H9 (cell line): ENCODE results near the gene NID1. TPM values are rescaled to one million over a fixed set of nuclear protein-coding genes. Genes with fewer than 3 reads are reported as not detected.

ENCODE experiments used
- DNase-seq: peaks from one replicate; pipeline ENCODE4 v3.0.0-alpha.2; 2017
- H2AFZ ChIP-seq: one replicate; pipeline ENCODE4 v1.6.1; 2013; ENCODE audit warnings: mild to moderate bottlenecking, low read length, control low read depth, moderate library complexity
- H2AK5ac ChIP-seq: 2 replicates; pipeline ENCODE4 v1.6.1; 2013; ENCODE audit warnings: low read length, control low read depth, mixed read lengths; ENCODE audit not compliant: insufficient read length
- H2BK120ac ChIP-seq: one replicate; pipeline ENCODE4 v1.6.1; 2013; ENCODE audit warnings: low read depth, mild to moderate bottlenecking, low read length, control low read depth, inconsistent platforms; ENCODE audit not compliant: poor library complexity, severe bottlenecking
- H2BK12ac ChIP-seq: 2 replicates; pipeline ENCODE4 v1.6.1; 2013; ENCODE audit warnings: low read length, control low read depth, mixed read lengths, low read depth; ENCODE audit not compliant: insufficient read length
- H2BK15ac ChIP-seq: 2 replicates; pipeline ENCODE4 v1.6.1; 2013; ENCODE audit warnings: low read depth, low read length, control low read depth
- H2BK20ac ChIP-seq: one replicate; pipeline ENCODE4 v1.6.1; 2013; ENCODE audit warnings: low read depth, mild to moderate bottlenecking, low read length, control low read depth, inconsistent platforms; ENCODE audit not compliant: poor library complexity, severe bottlenecking
- H2BK5ac ChIP-seq: 2 replicates; pipeline ENCODE4 v1.6.1; 2013; ENCODE audit warnings: low read length, control low read depth, mixed read lengths; ENCODE audit not compliant: insufficient read length
- H3K14ac ChIP-seq: 2 replicates; pipeline ENCODE4 v1.6.1; 2013; ENCODE audit warnings: low read length, control low read depth; ENCODE audit not compliant: insufficient read depth
- H3K18ac ChIP-seq: 2 replicates; pipeline ENCODE4 v1.6.1; 2013; ENCODE audit warnings: low read depth, mild to moderate bottlenecking, mixed read lengths, low read length, control low read depth; ENCODE audit not compliant: insufficient read length
- H3K23ac ChIP-seq: 2 replicates; pipeline ENCODE4 v1.6.1; 2013; ENCODE audit warnings: low read length, control low read depth, mixed read lengths, low read depth; ENCODE audit not compliant: insufficient read length
- H3K23me2 ChIP-seq: 2 replicates; pipeline ENCODE4 v1.6.1; 2013; ENCODE audit warnings: low read depth, mild to moderate bottlenecking, mixed read lengths, low read length, control low read depth; ENCODE audit not compliant: insufficient read length, poor library complexity, severe bottlenecking
- H3K27ac ChIP-seq: 2 replicates; pipeline ENCODE4 v1.5.1; 2013; ENCODE audit warnings: low read length, control low read depth, mixed read lengths, low read depth; ENCODE audit not compliant: insufficient read length
- H3K27me3 ChIP-seq: 2 replicates; pipeline ENCODE4 v1.6.1; 2013; ENCODE audit warnings: low read length, control low read depth, inconsistent platforms; ENCODE audit not compliant: insufficient read depth
- H3K4ac ChIP-seq: 2 replicates; pipeline ENCODE4 v1.6.1; 2013; ENCODE audit warnings: low read depth, mild to moderate bottlenecking, control low read depth, inconsistent platforms, low read length, moderate library complexity
- H3K4me1 ChIP-seq: 2 replicates; pipeline ENCODE4 v1.6.1; 2013; ENCODE audit warnings: low read length, control low read depth, inconsistent platforms; ENCODE audit not compliant: insufficient read depth
- H3K4me2 ChIP-seq: 2 replicates; pipeline ENCODE4 v1.6.1; 2013; ENCODE audit warnings: low read length, control low read depth, mixed read lengths; ENCODE audit not compliant: insufficient read length, insufficient read depth
- H3K56ac ChIP-seq: 2 replicates; pipeline ENCODE4 v1.6.1; 2013; ENCODE audit warnings: low read depth, mild to moderate bottlenecking, mixed read lengths, low read length, control low read depth; ENCODE audit not compliant: insufficient read length
- H3K79me1 ChIP-seq: 2 replicates; pipeline ENCODE4 v1.6.1; 2013; ENCODE audit warnings: low read depth, mild to moderate bottlenecking, moderate library complexity, low read length, control low read depth, inconsistent platforms; ENCODE audit not compliant: insufficient read depth, poor library complexity, severe bottlenecking
- H3K79me2 ChIP-seq: 2 replicates; pipeline ENCODE4 v1.6.1; 2013; ENCODE audit warnings: low read length, control low read depth, inconsistent platforms; ENCODE audit not compliant: insufficient read depth
- H3K9ac ChIP-seq: 2 replicates; pipeline ENCODE4 v1.6.1; 2013; ENCODE audit warnings: low read length, control low read depth, mixed read lengths; ENCODE audit not compliant: insufficient read length; ENCODE audit errors: extremely low read depth
- H3K9me3 ChIP-seq: one replicate; pipeline ENCODE4 v1.6.1; 2013; ENCODE audit warnings: low read depth, low read length, inconsistent platforms; ENCODE audit not compliant: control insufficient read depth
- H3T11ph ChIP-seq: one replicate; pipeline ENCODE4 v1.6.1; 2013; ENCODE audit warnings: mild to moderate bottlenecking, low read length, control low read depth, inconsistent platforms
- H4K20me1 ChIP-seq: one replicate; pipeline ENCODE4 v1.6.1; 2013; ENCODE audit not compliant: control insufficient read depth, insufficient read length, insufficient read depth
- H4K5ac ChIP-seq: 2 replicates; pipeline ENCODE4 v1.6.1; 2013; ENCODE audit warnings: low read depth, mild to moderate bottlenecking, mixed read lengths, low read length, control low read depth; ENCODE audit not compliant: insufficient read length
- H4K8ac ChIP-seq: replicated peaks from 2 replicates; pipeline ENCODE4 v1.6.1; 2013; ENCODE audit warnings: low read length, control low read depth, mixed read lengths, low read depth; ENCODE audit not compliant: insufficient read length
- H4K91ac ChIP-seq: 2 replicates; pipeline ENCODE4 v1.6.1; 2013; ENCODE audit warnings: low read depth, mild to moderate bottlenecking, moderate library complexity, mixed read lengths, low read length, control low read depth; ENCODE audit not compliant: insufficient read length
- H3K27ac Mint-ChIP-seq, 3 experiments: 2 replicates in 2 of 3; 3 replicates in 1 of 3; pipeline ENCODE4 v1.8.0; 2020 to 2021; ENCODE audit warnings: mixed read lengths in 3 of 3, mild to moderate bottlenecking in 1 of 3, moderate library complexity in 1 of 3
- H3K27me3 Mint-ChIP-seq: 2 replicates; pipeline ENCODE4 v1.8.0; 2021; ENCODE audit warnings: low read depth, mild to moderate bottlenecking, moderate library complexity, mixed read lengths
- H3K36me3 Mint-ChIP-seq, 3 experiments: 2 replicates in 2 of 3; 3 replicates in 1 of 3; pipeline ENCODE4 v1.8.0; 2020 to 2021; ENCODE audit warnings: low read depth in 3 of 3, mixed read lengths in 3 of 3; ENCODE audit not compliant: insufficient read depth in 1 of 3
- H3K4me1 Mint-ChIP-seq, 2 experiments: 2 replicates each; pipeline ENCODE4 v1.8.0; 2020; ENCODE audit warnings: mixed read lengths in 2 of 2
- H3K4me3 Mint-ChIP-seq, 2 experiments: 2 replicates in 1 of 2; 3 replicates in 1 of 2; pipeline ENCODE4 v1.8.0; 2020 to 2021; ENCODE audit warnings: mild to moderate bottlenecking in 2 of 2, mixed read lengths in 2 of 2, moderate library complexity in 1 of 2
- H3K9me3 Mint-ChIP-seq, 2 experiments: 2 replicates in 1 of 2; 3 replicates in 1 of 2; pipeline ENCODE4 v1.8.0; 2020; ENCODE audit warnings: mild to moderate bottlenecking in 2 of 2, mixed read lengths in 2 of 2, moderate library complexity in 1 of 2
- CTCF ChIP-seq: fragments of 200-600 bp; sonication (generic); conservative IDR thresholded peaks from 3 replicates; pipeline ENCODE4 v1.8.0; 2021; ENCODE audit warnings: antibody characterized with exemption, mild to moderate bottlenecking
- WGBS: extraction: QIAGEN DNeasy Blood & Tissue Kit; methylation state at CpG from one replicate; pipeline ENCODE4 v1.1.7; 2013; ENCODE audit warnings: missing lambda C conversion rate, low lambda C conversion rate, mixed read lengths; ENCODE audit not compliant: insufficient read length; ENCODE audit errors: extremely low coverage; 5-methylcytosine and 5-hydroxymethylcytosine counted together
- total RNA-seq: library from RNA; stranded (reverse); gene quantifications from 2 replicates; pipeline ENCODE4 v1.2.1, GENCODE V29; 2021

NID1 gene
- total RNA-seq, 1 experiment from 2014 or later, result 28.5 TPM

GRCh38 chr1:235941876-235942624 lies 122.8 kb downstream of the NID1 start:
- Histone ChIP-seq H3T11ph (no peak overlapping the region), H4K5ac (no peak overlapping the region), H4K91ac (no peak overlapping the region), H2AFZ (no peak overlapping the region), H3K23ac (no peak overlapping the region), H2BK15ac (no peak overlapping the region), H2BK20ac (no peak overlapping the region), H4K20me1 (no peaks in the 10 kb centered on the region), H3K4ac (no peak overlapping the region), H3K27me3 (no peaks in the 10 kb centered on the region), H3K9ac (no peak overlapping the region), H3K4me1 (no peaks in the 10 kb centered on the region), H3K27ac (no peak overlapping the region), H3K9me3 (no peaks in the 10 kb centered on the region), H4K8ac (no peak overlapping the region), H3K23me2 (no peaks in the 10 kb centered on the region), H3K14ac (no peak overlapping the region), H2BK12ac (no peak overlapping the region), H3K56ac (no peak overlapping the region), H2BK120ac (no peak overlapping the region), H2BK5ac (no peak overlapping the region), H3K79me1 (no peaks in the 10 kb centered on the region), H3K4me2 (no peak overlapping the region), H3K18ac (no peak overlapping the region), H2AK5ac (no peak overlapping the region), H3K79me2 (no peaks in the 10 kb centered on the region)
- no peak for DNase-seq
- H3K27ac Mint-ChIP-seq, result no peak overlapping the region; a peak in 1 of 7 replicates
- peaks cover 2% of the 10 kb centered on the region; the same call in 1 of the 2 replicates for H3K27me3 Mint-ChIP-seq
- TF ChIP-seq CTCF, result no peak
- no peaks in the 10 kb centered on the region; a peak in 1 of 5 replicates for H3K9me3 Mint-ChIP-seq
- H3K4me3 Mint-ChIP-seq, result no peak overlapping the region
- H3K36me3 Mint-ChIP-seq, result no peaks in the 10 kb centered on the region
- 0 out of 4 replicates have a peak, but pooled peaks cover 0 to 3% of the 10 kb centered on the region in 2 experiments for H3K4me1 Mint-ChIP-seq
- WGBS, result no CpG with 5 or more reads among the region's 12 CpGs
